HCT116 (cell line): ENCODE data around the gene NAA15. TPM values are rescaled to one million over a fixed set of nuclear protein-coding genes. Genes with fewer than 3 reads are reported as not detected.

Source experiments
- ATAC-seq: fragments of 200-7000 bp; cut with Tn5 transposase; 2 replicates; pipeline ENCODE4 v1.9.1; 2020; ENCODE audit warnings: mild to moderate bottlenecking, moderate library complexity
- BruUV-seq: library from RNA; stranded (reverse); fragments of 400-500 nt; replicated peaks from 2 replicates; lab custom pipeline; 2021; lab: Mats Ljungman, UMichigan
- CTCF ChIA-PET: fragments of 300-600 bp; sonication (Branson Sonifier 250); formaldehyde crosslinking; loops from one replicate; lab custom pipeline; 2021; ENCODE audit warnings: antibody characterized with exemption; lab: Charles Lee
- POLR2A ChIA-PET: fragments of 300-600, 350-600 bp; sonication (Branson Sonifier 250); formaldehyde crosslinking; loops from one replicate; lab custom pipeline; 2021; ENCODE audit warnings: antibody characterized with exemption; lab: Charles Lee
- RAD21 ChIA-PET, 2 experiments: fragments of 300-600 bp; sonication (Branson Sonifier 250); formaldehyde crosslinking; loops; one replicate each; lab custom pipeline; 2023; ENCODE audit warnings: low total read pairs in 2 of 2; ENCODE audit not compliant: uncharacterized antibody in 2 of 2, unreplicated experiment in 2 of 2, low non-redundant PET in 1 of 2; lab: Charles Lee
- DNase-seq: peaks from one replicate; pipeline ENCODE4 v3.0.0-alpha.2; 2010; ENCODE audit warnings: low read depth, low spot score
- H2AFZ ChIP-seq: fragments of 200-600 bp; shearing (Covaris generic), sonication (generic); 2 replicates; pipeline ENCODE4 v1.6.1; 2017; ENCODE audit warnings: low read depth, mixed run types, mixed read lengths, antibody characterized with exemption, low read length; ENCODE audit not compliant: poor library complexity, severe bottlenecking
- H3K27ac ChIP-seq: 2 replicates; pipeline ENCODE4 v1.5.1; 2012; ENCODE audit warnings: low read depth, low read length
- H3K27me3 ChIP-seq: fragments of 200-600 bp; sonication (generic); 2 replicates; pipeline ENCODE4 v1.6.1; 2016; ENCODE audit warnings: mixed run types, low read length, mixed read lengths; ENCODE audit not compliant: insufficient read depth
- H3K36me3 ChIP-seq, 2 experiments: fragments of 200-500 bp in 1 of 2; fragments of 200-600 bp in 1 of 2; sonication (Bioruptor generic) in 1 of 2; sonication (generic) in 1 of 2; 2 replicates each; pipeline versions ENCODE4 v1.5.1 to v1.6.1; 2014 to 2016; ENCODE audit warnings: low read length in 2 of 2, inconsistent platforms in 1 of 2, mixed read lengths in 1 of 2, mixed run types in 1 of 2; ENCODE audit not compliant: insufficient read depth in 2 of 2, control insufficient read depth in 1 of 2
- H3K4me1 ChIP-seq, 2 experiments: fragments of 200-600 bp in 1 of 2; sonication (generic) in 1 of 2; 2 replicates each; pipeline versions ENCODE4 v1.5.1 to v1.6.1; 2012 to 2017; ENCODE audit warnings: low read length in 2 of 2, inconsistent platforms in 1 of 2, mild to moderate bottlenecking in 1 of 2, mixed read lengths in 1 of 2, mixed run types in 1 of 2, moderate library complexity in 1 of 2; ENCODE audit not compliant: insufficient read depth in 2 of 2, control insufficient read depth in 1 of 2
- H3K4me2 ChIP-seq: fragments of 200-600 bp; sonication (generic); 2 replicates; pipeline ENCODE4 v1.6.1; 2017; ENCODE audit warnings: mixed run types, low read length, mixed read lengths
- H3K4me3 ChIP-seq, 2 experiments: fragments of 200-600 bp in 1 of 2; sonication (generic) in 1 of 2; replicated peaks in 1 of 2; 2 replicates each; pipeline ENCODE4 v1.5.1; 2011 to 2016; ENCODE audit warnings: low read length in 2 of 2, control low read depth in 1 of 2, low read depth in 1 of 2, mild to moderate bottlenecking in 1 of 2, mixed read lengths in 1 of 2, mixed run types in 1 of 2
- H3K79me2 ChIP-seq: fragments of 200-600 bp; sonication (generic); 2 replicates; pipeline ENCODE4 v1.6.1; 2017; ENCODE audit warnings: mild to moderate bottlenecking, mixed run types, low read length, moderate library complexity, mixed read lengths; ENCODE audit not compliant: insufficient read depth
- H3K9ac ChIP-seq: fragments of 200-600 bp; sonication (generic); 2 replicates; pipeline ENCODE4 v1.6.1; 2016; ENCODE audit warnings: low read length, mixed read lengths
- H3K9me2 ChIP-seq: fragments of 200-600 bp; sonication (generic), shearing (Covaris generic); 2 replicates; pipeline ENCODE4 v1.6.1; 2017; ENCODE audit warnings: mixed run types, mild to moderate bottlenecking, moderate library complexity; ENCODE audit not compliant: insufficient read depth
- H3K9me3 ChIP-seq, 2 experiments: fragments of 200-500 bp in 1 of 2; fragments of 200-600 bp in 1 of 2; sonication (Bioruptor generic) in 1 of 2; sonication (generic) in 1 of 2; 2 replicates each; pipeline ENCODE4 v1.6.1; 2014 to 2017; ENCODE audit warnings: low read length in 2 of 2, mixed read lengths in 2 of 2, inconsistent platforms in 1 of 2, low read depth in 1 of 2, mild to moderate bottlenecking in 1 of 2, mixed run types in 1 of 2, moderate library complexity in 1 of 2; ENCODE audit not compliant: control insufficient read depth in 1 of 2, insufficient read depth in 1 of 2
- H4K20me1 ChIP-seq: fragments of 200-600 bp; sonication (generic), shearing (Covaris generic); 2 replicates; pipeline ENCODE4 v1.6.1; 2017; ENCODE audit warnings: mixed run types, mild to moderate bottlenecking, moderate library complexity; ENCODE audit not compliant: insufficient read depth
- CBX3 ChIP-seq: IDR thresholded peaks from 2 replicates; pipeline ENCODE4 v1.6.1; 2012; ENCODE audit warnings: low read depth
- CEBPB ChIP-seq: IDR thresholded peaks from 2 replicates; pipeline ENCODE4 v1.6.1; 2012; ENCODE audit warnings: low read depth
- EGR1 ChIP-seq: IDR thresholded peaks from 2 replicates; pipeline ENCODE4 v1.6.1; 2012; ENCODE audit warnings: low read depth
- ELF1 ChIP-seq: IDR thresholded peaks from 2 replicates; pipeline ENCODE4 v1.6.1; 2012; ENCODE audit warnings: low read depth, borderline replicate concordance
- FOSL1 ChIP-seq: IDR thresholded peaks from 2 replicates; pipeline ENCODE4 v1.6.1; 2012; ENCODE audit warnings: low read depth
- JUND ChIP-seq: IDR thresholded peaks from 2 replicates; pipeline ENCODE4 v1.6.1; 2012
- MAX ChIP-seq: IDR thresholded peaks from 2 replicates; pipeline ENCODE4 v1.6.1; 2012
- POLR2A ChIP-seq: IDR thresholded peaks from 2 replicates; pipeline ENCODE4 v1.7.0; 2011; ENCODE audit warnings: borderline replicate concordance; ENCODE audit not compliant: insufficient read depth, insufficient read length; ENCODE audit errors: extremely low read depth
- RAD21 ChIP-seq: IDR thresholded peaks from 2 replicates; pipeline ENCODE4 v1.6.1; 2012; ENCODE audit warnings: low read depth, mild to moderate bottlenecking
- REST ChIP-seq: IDR thresholded peaks from 2 replicates; pipeline ENCODE4 v1.6.1; 2012; ENCODE audit warnings: low read depth
- SP1 ChIP-seq: IDR thresholded peaks from 2 replicates; pipeline ENCODE4 v1.6.1; 2012; ENCODE audit warnings: low read depth
- TCF7L2 ChIP-seq: IDR thresholded peaks from 2 replicates; pipeline ENCODE4 v1.7.0; 2011; ENCODE audit warnings: borderline replicate concordance, inconsistent platforms; ENCODE audit not compliant: insufficient read depth, insufficient read length; ENCODE audit errors: extremely low read depth
- ZFX ChIP-seq: fragments of 450-650 bp; IDR thresholded peaks from 2 replicates; pipeline ENCODE4 v1.6.1; 2017
- ZNF274 ChIP-seq: fragments of 200-500 bp; sonication (Bioruptor generic); IDR thresholded peaks from 2 replicates; pipeline ENCODE4 v1.6.1; 2014; ENCODE audit warnings: mild to moderate bottlenecking, low read depth, low read length, inconsistent platforms
- intact Hi-C: fragments of 100-400 bp; cut with micrococcal nuclease; formaldehyde crosslinking; loops from 2 replicates; pipeline ENCODE4 v1.10.0; 2022
- total RNA-seq: library from RNA; stranded (reverse); gene quantifications from one replicate; pipeline ENCODE4 v1.2.1, GENCODE V29; 2021; ENCODE audit not compliant: unreplicated experiment
- TF ChIP-seq, protein P1 (sequence below), 3 experiments: fragments of 200-600 bp in 1 of 3; sonication (generic) in 1 of 3; IDR thresholded peaks in 2 of 3; conservative IDR thresholded peaks in 1 of 3; 2 replicates each; pipeline ENCODE4 v1.5.1; 2012 to 2017; ENCODE audit warnings: low read depth in 2 of 3, low read length in 2 of 3, antibody characterized with exemption in 1 of 3, borderline replicate concordance in 1 of 3, control low read depth in 1 of 3, mild to moderate bottlenecking in 1 of 3, mixed read lengths in 1 of 3, mixed run types in 1 of 3, moderate library complexity in 1 of 3; ENCODE audit not compliant: insufficient read depth in 1 of 3

The NAA15 gene
- total RNA-seq, 1 experiment from 2014 or later: 79.7 TPM

- ChIA-PET RAD21 (no interaction called here), CTCF (no interaction called here), POLR2A (no interaction called here)
- Histone ChIP-seq H3K4me1 (no peaks in the 10 kb centered on the region), H3K36me3 (peaks cover 30 to 46% of the 10 kb centered on the region in 2 experiments), H3K79me2 (peaks cover 67% of the 10 kb centered on the region), H3K9me3 (no peaks in the 10 kb centered on the region), H3K4me2 (no peak overlapping the region), H3K9me2 (no peaks in the 10 kb centered on the region), H2AFZ (no peak overlapping the region), H3K27me3 (no peaks in the 10 kb centered on the region), H3K4me3 (no peak overlapping the region), H4K20me1 (peaks cover 13% of the 10 kb centered on the region; the same call in 1 of the 2 replicates), H3K27ac (no peak overlapping the region), H3K9ac (no peak overlapping the region)
- intact Hi-C loops: no loop called here
- no TSS peak for BruUV-seq
- TF ChIP-seq TCF7L2: no peak
- no peak for TF ChIP-seq MAX
- TF ChIP-seq, protein P1, sequence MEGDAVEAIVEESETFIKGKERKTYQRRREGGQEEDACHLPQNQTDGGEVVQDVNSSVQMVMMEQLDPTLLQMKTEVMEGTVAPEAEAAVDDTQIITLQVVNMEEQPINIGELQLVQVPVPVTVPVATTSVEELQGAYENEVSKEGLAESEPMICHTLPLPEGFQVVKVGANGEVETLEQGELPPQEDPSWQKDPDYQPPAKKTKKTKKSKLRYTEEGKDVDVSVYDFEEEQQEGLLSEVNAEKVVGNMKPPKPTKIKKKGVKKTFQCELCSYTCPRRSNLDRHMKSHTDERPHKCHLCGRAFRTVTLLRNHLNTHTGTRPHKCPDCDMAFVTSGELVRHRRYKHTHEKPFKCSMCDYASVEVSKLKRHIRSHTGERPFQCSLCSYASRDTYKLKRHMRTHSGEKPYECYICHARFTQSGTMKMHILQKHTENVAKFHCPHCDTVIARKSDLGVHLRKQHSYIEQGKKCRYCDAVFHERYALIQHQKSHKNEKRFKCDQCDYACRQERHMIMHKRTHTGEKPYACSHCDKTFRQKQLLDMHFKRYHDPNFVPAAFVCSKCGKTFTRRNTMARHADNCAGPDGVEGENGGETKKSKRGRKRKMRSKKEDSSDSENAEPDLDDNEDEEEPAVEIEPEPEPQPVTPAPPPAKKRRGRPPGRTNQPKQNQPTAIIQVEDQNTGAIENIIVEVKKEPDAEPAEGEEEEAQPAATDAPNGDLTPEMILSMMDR (IDR thresholded peaks at IDR 0.05 in 2 of 3, conservative IDR thresholded peaks at IDR 0.05 in 1 of 3; ENCODE audit: borderline replicate concordance in 1 of 3, insufficient read depth in 1 of 3, low read depth in 2 of 3, low read length in 2 of 3): no peak
- no peak for TF ChIP-seq FOSL1
- no peak for TF ChIP-seq CBX3
- no peak for TF ChIP-seq ELF1
- no peak for TF ChIP-seq CEBPB
- no peak for TF ChIP-seq SP1
- TF ChIP-seq ZFX: no peak
- TF ChIP-seq JUND: no peak
- no peak for TF ChIP-seq ZNF274
- TF ChIP-seq EGR1: no peak
- TF ChIP-seq POLR2A: no peak
- no peak for TF ChIP-seq REST
- TF ChIP-seq RAD21: no peak
- ATAC-seq (no peak), DNase-seq (no peak)
Measured at GRCh38 chr4:139374251-139374650, 72.9 kb downstream of the NAA15 start.
